OCI-LY7 (cell line): ENCODE results near the gene GLIPR2. TPM values are rescaled to one million over a fixed set of nuclear protein-coding genes. Genes with fewer than 3 reads are reported as not detected.

Experiments
- BruUV-seq: library from RNA; stranded (reverse); fragments of 400-500 nt; replicated peaks from 2 replicates; lab custom pipeline; 2021; lab: Mats Ljungman, UMichigan
- CTCF ChIA-PET: fragments of 300-600 bp; sonication (Branson Sonifier 250); formaldehyde crosslinking; loops from one replicate; lab custom pipeline; 2022; ENCODE audit warnings: antibody characterized with exemption; ENCODE audit not compliant: unreplicated experiment; lab: Charles Lee
- POLR2A ChIA-PET: fragments of 300-600 bp; sonication (Branson Sonifier 250); formaldehyde crosslinking; loops from one replicate; lab custom pipeline; 2022; ENCODE audit warnings: antibody characterized with exemption; lab: Charles Lee
- DNase-seq: peaks from one replicate; pipeline ENCODE4 v3.0.0-alpha.2; 2015; ENCODE audit warnings: low spot score
- H2AFZ ChIP-seq: fragments of 200-600 bp; sonication (generic), shearing (Covaris generic); 2 replicates; pipeline ENCODE4 v1.6.1; 2014; ENCODE audit warnings: mild to moderate bottlenecking, antibody characterized with exemption, low read length, moderate library complexity
- H3K27ac ChIP-seq: fragments of 200-600 bp; sonication (generic); 2 replicates; pipeline ENCODE4 v1.5.1; 2014; ENCODE audit warnings: mixed run types, low read depth, mild to moderate bottlenecking, moderate library complexity, low read length, inconsistent platforms; ENCODE audit not compliant: poor library complexity, severe bottlenecking
- H3K36me3 ChIP-seq: fragments of 200-600 bp; sonication (generic); 2 replicates; pipeline ENCODE4 v1.6.1; 2014; ENCODE audit warnings: mild to moderate bottlenecking, antibody characterized with exemption, low read length, moderate library complexity, mixed read lengths; ENCODE audit not compliant: insufficient read depth
- H3K4me1 ChIP-seq: fragments of 200-600 bp; sonication (generic); 2 replicates; pipeline ENCODE4 v1.5.1; 2014; ENCODE audit warnings: mild to moderate bottlenecking, low read length; ENCODE audit not compliant: insufficient read depth, poor library complexity, severe bottlenecking
- H3K4me2 ChIP-seq: fragments of 200-600 bp; sonication (generic); 2 replicates; pipeline ENCODE4 v1.6.1; 2014; ENCODE audit warnings: mild to moderate bottlenecking, low read length
- H3K4me3 ChIP-seq: fragments of 200-600 bp; sonication (generic); 2 replicates; pipeline ENCODE4 v1.5.1; 2014; ENCODE audit warnings: mild to moderate bottlenecking, low read depth, low read length; ENCODE audit not compliant: poor library complexity, severe bottlenecking
- H3K79me2 ChIP-seq: fragments of 200-600 bp; sonication (generic); 2 replicates; pipeline ENCODE4 v1.6.1; 2016; ENCODE audit warnings: low read depth, mild to moderate bottlenecking, low read length, moderate library complexity, mixed read lengths; ENCODE audit not compliant: insufficient read depth
- H3K9me2 ChIP-seq: fragments of 200-600 bp; sonication (generic); 2 replicates; pipeline ENCODE4 v1.6.1; 2016; ENCODE audit warnings: mild to moderate bottlenecking, low read length, mixed read lengths; ENCODE audit not compliant: insufficient read depth
- H3K9me3 ChIP-seq: fragments of 200-600 bp; sonication (generic); 2 replicates; pipeline ENCODE4 v1.6.1; 2014; ENCODE audit warnings: mild to moderate bottlenecking, mixed run types, low read length, mixed read lengths
- H4K20me1 ChIP-seq: fragments of 200-600 bp; sonication (generic); 2 replicates; pipeline ENCODE4 v1.6.1; 2014; ENCODE audit warnings: mild to moderate bottlenecking, antibody characterized with exemption, low read length, moderate library complexity, mixed read lengths; ENCODE audit not compliant: insufficient read depth
- EZH2phosphoT487 ChIP-seq: fragments of 200-600 bp; sonication (generic); IDR thresholded peaks from 2 replicates; pipeline ENCODE4 v1.6.1; 2018; ENCODE audit warnings: low read depth, borderline replicate concordance, mild to moderate bottlenecking, mixed run types, antibody characterized with exemption, low read length, moderate library complexity, mixed read lengths
- intact Hi-C: fragments of 100-400 bp; cut with micrococcal nuclease; formaldehyde crosslinking; loops from one replicate; pipeline ENCODE4 v1.10.0; 2022; ENCODE audit not compliant: unreplicated experiment
- total RNA-seq, 2 experiments: library from RNA; depleted of rRNA in 1 of 2; stranded (reverse); fragments of >200 nt in 1 of 2; shearing (Covaris generic) in 1 of 2; gene quantifications; 2 replicates each; pipeline ENCODE4 v1.2.3, GENCODE V29; 2014 to 2022
- TF ChIP-seq, protein P1 (sequence below): fragments of 200-600 bp; sonication (generic); conservative IDR thresholded peaks from 2 replicates; pipeline ENCODE4 v1.5.1; 2014; ENCODE audit warnings: mild to moderate bottlenecking, antibody characterized with exemption, low read length, moderate library complexity, mixed read lengths

The GLIPR2 gene
- total RNA-seq, 2 experiments from 2014 or later: not detected

DNA sequence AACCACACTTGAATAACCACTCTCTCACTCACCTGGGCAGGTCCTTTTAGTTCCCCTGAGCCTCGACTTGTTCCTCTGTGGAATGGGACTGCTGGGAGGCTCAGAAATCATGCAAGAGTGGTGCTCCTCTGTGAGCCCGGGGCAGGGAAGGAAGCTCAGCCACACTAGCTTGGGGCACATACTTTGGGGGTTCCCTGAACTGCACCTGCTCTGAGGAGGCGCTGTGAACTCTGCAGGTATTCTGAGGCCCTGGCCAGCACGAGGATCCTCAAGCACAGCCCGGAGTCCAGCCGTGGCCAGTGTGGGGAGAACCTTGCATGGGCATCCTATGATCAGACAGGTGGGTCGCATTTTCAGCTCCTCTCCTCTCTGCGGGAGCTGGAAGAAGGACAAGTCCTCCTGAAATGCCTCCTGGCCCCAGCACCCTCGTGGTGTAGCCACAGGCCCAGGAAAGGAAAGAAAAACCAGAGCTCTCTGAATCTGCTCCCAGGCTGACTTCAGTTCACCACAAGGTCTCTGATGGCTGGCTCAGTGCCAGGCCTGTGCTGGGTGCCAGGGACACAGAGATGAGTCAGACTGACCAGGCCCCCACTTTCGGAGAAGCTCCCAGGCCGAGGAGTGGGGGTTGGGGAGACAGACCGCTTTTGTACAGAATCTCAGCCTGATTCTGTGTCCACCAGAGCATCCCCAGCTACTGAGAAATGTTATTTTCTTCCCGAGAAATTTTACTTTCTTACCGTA lies 11.9 kb downstream of the GLIPR2 start:
- BruUV-seq: no TSS peak
- Histone ChIP-seq H3K9me3 (peaks cover 12% of the 10 kb centered on the region; the same call in 1 of the 2 replicates), H3K27ac (no peak overlapping the region), H3K9me2 (no peaks in the 10 kb centered on the region), H3K4me1 (peaks cover 37% of the 10 kb centered on the region), H3K4me3 (no peak overlapping the region), H3K4me2 (no peak overlapping the region), H3K36me3 (no peaks in the 10 kb centered on the region), H3K79me2 (no peaks in the 10 kb centered on the region), H4K20me1 (no peaks in the 10 kb centered on the region), H2AFZ (no peak overlapping the region)
- intact Hi-C loops: no loop called here
- no peak for TF ChIP-seq EZH2phosphoT487
- TF ChIP-seq, protein P1, sequence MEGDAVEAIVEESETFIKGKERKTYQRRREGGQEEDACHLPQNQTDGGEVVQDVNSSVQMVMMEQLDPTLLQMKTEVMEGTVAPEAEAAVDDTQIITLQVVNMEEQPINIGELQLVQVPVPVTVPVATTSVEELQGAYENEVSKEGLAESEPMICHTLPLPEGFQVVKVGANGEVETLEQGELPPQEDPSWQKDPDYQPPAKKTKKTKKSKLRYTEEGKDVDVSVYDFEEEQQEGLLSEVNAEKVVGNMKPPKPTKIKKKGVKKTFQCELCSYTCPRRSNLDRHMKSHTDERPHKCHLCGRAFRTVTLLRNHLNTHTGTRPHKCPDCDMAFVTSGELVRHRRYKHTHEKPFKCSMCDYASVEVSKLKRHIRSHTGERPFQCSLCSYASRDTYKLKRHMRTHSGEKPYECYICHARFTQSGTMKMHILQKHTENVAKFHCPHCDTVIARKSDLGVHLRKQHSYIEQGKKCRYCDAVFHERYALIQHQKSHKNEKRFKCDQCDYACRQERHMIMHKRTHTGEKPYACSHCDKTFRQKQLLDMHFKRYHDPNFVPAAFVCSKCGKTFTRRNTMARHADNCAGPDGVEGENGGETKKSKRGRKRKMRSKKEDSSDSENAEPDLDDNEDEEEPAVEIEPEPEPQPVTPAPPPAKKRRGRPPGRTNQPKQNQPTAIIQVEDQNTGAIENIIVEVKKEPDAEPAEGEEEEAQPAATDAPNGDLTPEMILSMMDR: no peak
- ChIA-PET POLR2A (interaction anchor here (1.1 to 1.3 kb wide), 3 partner anchors 15 to 42 kb away, joined by 3 to 4 read pairs (median 3); partner anchors contain the start of gene CLTA), CTCF (no interaction called here)
- no peak for DNase-seq

DNA sequence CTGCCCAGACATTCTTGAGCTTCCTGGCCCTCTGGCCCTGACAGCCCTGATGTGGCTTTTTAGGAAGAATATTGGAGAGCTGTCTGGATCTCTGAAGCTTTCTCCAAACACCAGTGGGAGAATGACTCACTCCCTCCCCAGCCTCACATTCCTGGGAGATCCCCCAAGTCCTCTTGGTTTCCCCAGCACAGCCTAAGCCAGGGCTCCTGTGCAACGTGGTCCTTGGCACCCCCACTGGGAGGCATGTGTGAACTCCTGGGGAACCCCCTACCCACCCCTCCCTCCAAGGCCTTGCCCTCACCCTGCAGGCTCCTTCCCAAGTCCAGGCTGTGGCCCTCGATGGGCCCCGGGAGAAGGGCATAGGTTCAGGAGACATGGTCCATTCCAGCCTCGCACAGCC lies 12.7 kb downstream of the GLIPR2 start:
- H3K9me3 ChIP-seq: peaks cover 12% of the 10 kb centered on the region; the same call in 1 of the 2 replicates
- no peak for DNase-seq
- no peak overlapping the region for H3K4me3 ChIP-seq
- H3K4me1 ChIP-seq: peaks cover 44% of the 10 kb centered on the region
- H3K4me2 ChIP-seq: no peak overlapping the region
- intact Hi-C loops: no loop called here
- H3K27ac ChIP-seq: no peak overlapping the region
- H2AFZ ChIP-seq: no peak overlapping the region
- no peaks in the 10 kb centered on the region for H3K79me2 ChIP-seq
- no peaks in the 10 kb centered on the region for H3K36me3 ChIP-seq
- no peak for TF ChIP-seq EZH2phosphoT487
- TF ChIP-seq, protein P1: no peak
- ChIA-PET POLR2A (interaction anchor here (1.1 to 1.3 kb wide), 2 partner anchors 15 to 25 kb away, joined by 3 to 4 read pairs; no protein-coding TSS in a partner anchor), CTCF (no interaction called here)
- no peaks in the 10 kb centered on the region for H4K20me1 ChIP-seq
- no TSS peak for BruUV-seq
- no peaks in the 10 kb centered on the region for H3K9me2 ChIP-seq
